Measurements from ENCODE around the gene LY9. TPM values are rescaled to one million over a fixed set of nuclear protein-coding genes. Genes with fewer than 3 reads are reported as not detected.
"Not testable (repeated sequence)": the region's sequence is repeated elsewhere in the genome, so short reads cannot be mapped to it uniquely, and the experiment has no call there.

Gene LY9
- total and polyA plus RNA-seq, 9 of the 15 experiments (the other 6 are each of a cell fraction or from before 2014, with no cell fraction given): not detected

GRCh38 chr1:160874935-160875334, 79.0 kb downstream of the LY9 start:
- intact Hi-C loops (cut with micrococcal nuclease): no loop called here
- H3K27ac ChIP-seq (ENCODE audit: extremely low read depth, low read depth, low read length): no peak overlapping the region
- WGBS (ENCODE audit: insufficient coverage, low coverage, missing lambda C conversion rate): 2% methylated on average over 3 of the region's 3 CpGs
- H3K36me3 ChIP-seq (ENCODE audit: control insufficient read depth, insufficient read depth, low read length): no peaks in the 10 kb centered on the region
- no peaks in the 10 kb centered on the region for H3K79me2 ChIP-seq (ENCODE audit: control insufficient read depth, insufficient read depth, low read length)
- no peaks in the 10 kb centered on the region for H3K4me1 ChIP-seq (replicated peaks in 1 of 2; ENCODE audit: control insufficient read depth in 2 of 2, insufficient read depth in 2 of 2, low read length in 2 of 2)
- no peaks in the 10 kb centered on the region for H3K9me3 ChIP-seq (replicated peaks; ENCODE audit: control insufficient read depth, insufficient read depth, low read depth, low read length)
- no peak for FAIRE-seq
- H3K9ac ChIP-seq (ENCODE audit: insufficient read depth in 1 of 2, low read depth in 2 of 2, low read length in 2 of 2): no peak overlapping the region
- BruUV-seq (replicated peaks): no TSS peak
- H3K4me2 ChIP-seq (ENCODE audit: insufficient read depth, low read length): no peak overlapping the region
- H4K20me1 ChIP-seq (replicated peaks; ENCODE audit: control insufficient read depth, insufficient read depth, low read length): no peaks in the 10 kb centered on the region
- CTCF ChIA-PET (ENCODE audit: low intra/inter-chr PET ratio): no interaction called here
- no peak for TF ChIP-seq HMGN3 (IDR thresholded peaks at IDR 0.05; ENCODE audit: borderline replicate concordance, extremely low read depth, insufficient read length, low read depth, low read length)
- TF ChIP-seq ZNF589 (CRISPR knock-in tag; IDR thresholded peaks at IDR 0.05; ENCODE audit: low read depth): no peak
- TF ChIP-seq TARDBP (IDR thresholded peaks at IDR 0.05): no peak
- TF ChIP-seq CBFA2T2 (conservative IDR thresholded peaks at IDR 0.05): no peak
- 0 out of 2 replicates have a peak, but pooled peaks have one; percentile 10 for TF ChIP-seq FOSL1 (tag; conservative IDR thresholded peaks at IDR 0.05)
- no peak for TF ChIP-seq EP300 (IDR thresholded peaks at IDR 0.05; ENCODE audit: low read length)
- no peak overlapping the region for H2AFZ ChIP-seq (ENCODE audit: low read depth, low read length)
- in situ Hi-C loops (cut with MboI): no loop called here
- POLR2A ChIA-PET: no interaction called here
- ATAC-seq: no peak
- no peak overlapping the region for H3K4me3 ChIP-seq
- H3K9me1 ChIP-seq (ENCODE audit: control insufficient read depth, insufficient read depth, low read length): no peaks in the 10 kb centered on the region
- no peak for DNase-seq (ENCODE audit: extremely low read depth in 1 of 4, low spot score in 3 of 4)
- H3K27me3 ChIP-seq (ENCODE audit: control insufficient read depth in 2 of 2, insufficient read depth in 2 of 2, low read length in 2 of 2): peaks cover 5 to 31% of the 10 kb centered on the region in 2 experiments; a peak in 4 of 5 replicates

- peaks cover 7 to 33% of the 10 kb centered on the region in 2 experiments; a peak in 4 of 5 replicates for H3K27me3 ChIP-seq (ENCODE audit: control insufficient read depth in 2 of 2, insufficient read depth in 2 of 2, low read length in 2 of 2)
- H3K4me3 ChIP-seq; ATAC-seq; BruUV-seq (replicated peaks); H3K9me3 ChIP-seq (replicated peaks; ENCODE audit: control insufficient read depth, insufficient read depth, low read depth, low read length); H3K79me2 ChIP-seq (ENCODE audit: control insufficient read depth, insufficient read depth, low read length); H3K9ac ChIP-seq (ENCODE audit: insufficient read depth in 1 of 2, low read depth in 2 of 2, low read length in 2 of 2); H3K4me2 ChIP-seq (ENCODE audit: insufficient read depth, low read length); H4K20me1 ChIP-seq (replicated peaks; ENCODE audit: control insufficient read depth, insufficient read depth, low read length); H3K27ac ChIP-seq (ENCODE audit: extremely low read depth, low read depth, low read length); H3K36me3 ChIP-seq (ENCODE audit: control insufficient read depth, insufficient read depth, low read length); FAIRE-seq; in situ Hi-C loops (cut with MboI); POLR2A ChIA-PET; H3K4me1 ChIP-seq (replicated peaks in 1 of 2; ENCODE audit: control insufficient read depth in 2 of 2, insufficient read depth in 2 of 2, low read length in 2 of 2); H2AFZ ChIP-seq (ENCODE audit: low read depth, low read length); CTCF ChIA-PET (ENCODE audit: low intra/inter-chr PET ratio); DNase-seq (ENCODE audit: extremely low read depth in 1 of 4, low spot score in 3 of 4); intact Hi-C loops (cut with micrococcal nuclease); H3K9me1 ChIP-seq (ENCODE audit: control insufficient read depth, insufficient read depth, low read length): not testable (repeated sequence)
- 6% methylated on average over 4 of the region's 4 CpGs for WGBS (ENCODE audit: insufficient coverage, low coverage, missing lambda C conversion rate)
- peak; percentile 17; the same call in 1 of the 2 replicates for TF ChIP-seq SPI1 (IDR thresholded peaks at IDR 0.05; ENCODE audit: borderline replicate concordance, low read depth, low read length)
These were observed 79.6 kb downstream of the LY9 start for GRCh38 chr1:160875591-160875990.

Measured in K562 (cell line).